GM21619 (cell line): ENCODE data around the gene FXYD6.

ENCODE experiments used
- ATAC-seq: cut with Tn5 transposase; IDR thresholded peaks from one replicate; pipeline ENCODE4 v1.9.1; 2021; ENCODE audit not compliant: unreplicated experiment

FXYD6 gene

DNA sequence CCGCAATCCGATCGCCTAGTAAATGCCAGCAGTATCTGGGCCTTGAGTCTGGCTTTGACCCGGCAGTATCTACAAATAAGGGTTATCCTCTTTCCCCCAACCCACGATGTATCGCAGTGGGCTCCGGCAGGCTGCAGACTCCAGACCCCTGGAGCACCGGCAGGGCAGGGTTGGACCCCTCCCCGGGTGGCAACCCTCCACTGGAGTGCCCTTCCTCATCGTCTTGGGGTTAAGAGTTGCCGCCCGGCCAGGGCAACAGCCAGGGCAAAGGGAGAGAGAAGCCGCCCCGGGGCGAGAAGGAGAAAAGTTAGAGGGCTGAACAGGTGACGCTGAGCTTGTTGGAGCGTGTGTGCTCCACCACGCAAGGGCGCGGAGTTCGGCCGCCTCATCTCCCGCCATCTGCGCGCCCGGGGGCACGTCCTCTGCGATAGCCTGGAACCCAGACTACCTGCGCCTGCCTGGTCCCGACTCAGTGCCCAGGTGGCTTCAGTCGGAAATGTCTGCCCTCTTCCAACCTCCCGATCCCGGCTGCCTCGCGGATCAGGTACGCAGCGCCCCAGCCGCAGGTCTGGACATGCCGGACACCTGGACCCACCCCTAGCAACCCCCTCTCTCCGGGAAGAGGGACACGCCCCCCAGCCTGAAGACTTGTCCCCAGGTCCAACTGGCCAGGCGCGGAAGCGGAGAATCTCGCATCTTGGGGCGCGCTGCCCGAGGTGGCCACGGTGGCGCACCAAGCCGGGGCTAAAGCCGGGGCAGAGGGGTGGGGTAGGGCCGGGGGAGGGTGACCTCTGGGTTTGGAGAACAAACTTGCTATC, 80.6 kb downstream of the FXYD6 start:
- ATAC-seq: no peak

DNA sequence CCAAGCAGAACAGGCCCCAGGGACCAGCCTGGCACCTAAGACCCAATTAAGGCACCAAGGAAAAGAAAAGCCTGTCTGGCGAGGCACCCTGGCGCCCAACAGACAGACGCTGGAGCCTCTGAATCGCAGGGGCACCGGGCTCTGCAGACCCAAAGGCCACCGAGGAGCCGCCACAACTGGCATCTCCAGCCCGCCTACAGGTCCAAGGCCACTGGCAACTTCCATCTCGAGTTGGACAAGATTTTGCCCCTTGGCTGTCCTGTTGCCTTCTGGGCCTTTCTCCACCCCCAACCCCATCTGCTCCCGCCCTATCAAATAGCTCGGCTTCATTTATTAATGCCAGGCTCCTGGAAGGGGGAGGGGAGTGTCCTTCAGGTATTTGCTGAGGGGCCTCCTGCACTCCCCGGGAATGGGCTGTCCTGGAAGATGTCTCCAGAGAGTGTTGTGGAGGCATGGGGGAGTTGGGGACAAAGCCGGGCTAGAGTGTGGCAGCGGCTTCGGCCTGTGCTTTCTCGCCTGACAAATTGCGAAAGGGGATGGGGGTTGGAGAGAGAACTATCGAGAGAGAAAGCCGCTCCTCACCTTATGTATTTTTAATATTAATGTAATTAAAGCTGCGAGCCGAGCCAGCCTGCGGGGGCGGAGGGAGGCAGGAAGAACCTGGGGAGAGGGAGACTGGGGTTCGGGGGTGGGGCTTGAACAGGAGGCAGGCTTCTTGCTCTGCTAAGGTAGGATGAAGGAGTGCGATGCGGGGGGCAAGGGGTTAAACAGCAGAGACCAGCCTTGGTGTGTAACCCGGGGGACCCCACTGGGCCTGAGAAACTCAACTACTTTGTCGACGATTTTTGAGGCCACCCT, 81.5 kb downstream of the FXYD6 start:
- ATAC-seq: no peak

DNA sequence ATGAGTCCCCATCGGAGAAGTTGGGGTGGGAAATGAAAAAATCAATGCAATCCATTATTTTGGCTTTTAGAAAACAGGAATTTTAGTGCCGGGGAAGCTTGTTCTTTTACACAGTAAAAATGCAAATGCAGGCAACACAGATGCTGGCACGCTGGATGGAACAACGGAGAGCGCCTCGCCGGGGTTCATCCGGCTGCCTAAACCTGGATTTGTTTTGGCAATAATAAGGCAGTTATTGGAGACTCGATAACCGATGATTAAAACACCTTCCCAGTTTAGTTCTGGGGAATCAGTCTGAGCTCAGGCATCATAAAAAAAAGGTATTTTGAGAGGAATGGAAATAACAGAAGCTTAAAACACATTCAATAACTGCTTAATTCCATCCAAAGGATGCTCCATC, 82.3 kb downstream of the FXYD6 start:
- ATAC-seq: no peak

DNA sequence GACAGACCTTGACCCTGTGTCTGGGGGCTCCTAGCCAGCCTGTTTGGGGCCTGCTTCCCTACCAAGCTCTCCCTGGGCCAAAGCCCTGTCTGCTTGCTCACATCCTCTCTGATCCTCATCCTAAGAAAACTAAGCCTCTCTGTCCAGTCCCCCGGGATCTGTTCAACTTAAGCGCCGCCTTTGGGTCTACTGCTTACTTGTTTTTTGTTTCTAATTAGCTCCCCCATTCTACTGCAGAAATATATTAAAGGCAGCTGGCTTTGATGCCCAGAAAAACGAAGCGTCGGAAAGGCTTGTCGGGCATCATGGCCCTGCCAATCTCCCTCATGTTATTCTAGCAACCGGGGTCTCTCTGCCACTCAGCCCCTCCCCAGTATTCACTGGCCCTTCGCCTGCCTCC, 82.9 kb downstream of the FXYD6 start:
- ATAC-seq: no peak

DNA sequence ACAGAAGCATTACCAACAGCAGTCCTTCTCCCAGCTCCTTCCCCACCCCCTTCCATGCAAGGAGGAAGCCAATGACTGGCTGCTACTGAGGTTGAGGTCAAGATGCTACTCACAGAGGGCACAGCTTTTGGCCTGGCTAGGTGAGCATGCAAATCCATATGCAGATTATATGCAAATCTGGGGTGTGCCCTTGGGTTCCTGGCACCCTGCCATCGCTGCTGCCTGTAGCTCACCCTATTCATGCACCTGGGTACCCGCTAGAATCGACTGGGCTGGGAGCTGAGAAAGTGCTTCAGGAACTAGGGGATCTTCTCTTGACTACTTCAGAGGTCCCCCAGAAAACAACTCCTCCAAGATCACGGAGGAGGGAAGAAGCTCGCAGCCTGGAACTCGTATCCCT, 83.5 kb downstream of the FXYD6 start:
- no peak for ATAC-seq

DNA sequence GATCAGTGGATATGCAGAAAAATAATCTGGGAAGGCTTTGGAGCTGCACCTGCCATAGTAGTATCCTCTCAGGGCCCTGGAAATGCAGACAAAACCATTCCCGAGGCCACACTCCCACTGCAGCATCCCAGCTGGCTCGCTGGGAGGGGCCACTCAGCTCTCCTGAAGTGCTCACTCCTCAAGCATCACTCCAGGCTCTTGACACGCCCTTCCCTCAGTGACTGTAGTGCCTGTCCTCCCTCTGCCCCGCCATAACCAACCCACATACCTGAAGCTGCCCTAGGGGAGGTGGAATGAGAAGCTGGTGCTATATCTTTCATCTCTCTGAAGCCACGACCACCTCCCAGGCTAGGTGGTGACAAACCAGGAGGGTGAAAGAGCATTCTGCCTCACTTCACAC, 84.2 kb downstream of the FXYD6 start:
- ATAC-seq: no peak

DNA sequence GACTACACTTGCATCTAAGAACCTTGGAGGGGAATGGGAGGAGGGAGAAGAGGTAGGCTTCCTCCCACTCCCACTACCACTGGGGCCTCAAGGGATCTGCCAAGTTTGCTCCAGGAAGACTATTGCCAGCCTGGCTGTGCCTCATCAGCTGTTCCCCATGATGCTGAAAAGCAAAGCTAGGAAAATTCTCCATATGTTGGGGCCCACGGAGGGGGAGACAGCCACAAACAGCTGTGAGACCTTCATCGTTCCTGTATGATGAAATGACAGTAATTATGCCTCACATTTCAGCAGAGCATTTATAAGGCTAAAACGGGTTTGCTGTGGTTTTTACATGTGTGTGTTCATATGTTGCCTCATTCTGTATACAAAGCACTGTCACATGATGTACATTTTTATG, 86.2 kb downstream of the FXYD6 start:
- no peak for ATAC-seq

DNA sequence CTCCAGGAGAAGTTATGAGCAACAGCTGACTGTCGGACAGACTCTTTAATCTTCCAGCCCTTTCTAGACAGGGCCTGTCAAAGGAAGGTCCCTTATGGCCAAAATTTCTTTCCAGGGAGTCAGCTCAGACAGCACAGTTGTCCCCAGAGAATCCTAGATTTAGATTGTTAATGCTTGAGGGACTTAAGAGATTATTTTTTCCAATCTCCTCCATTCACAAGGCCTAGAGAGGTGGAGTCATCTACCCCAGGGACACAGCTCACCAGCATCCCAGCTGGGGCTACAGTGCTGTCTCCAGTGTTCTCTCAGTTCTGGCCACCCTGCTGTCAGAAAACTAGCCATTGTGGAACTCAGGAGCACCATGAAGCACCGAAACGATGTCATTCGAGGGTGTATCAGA, 87.2 kb downstream of the FXYD6 start:
- ATAC-seq: no peak
